Effector memory CD8-positive, alpha-beta T cell (primary cell): ENCODE measurements around the gene RAI14.

Experiments used
- ATAC-seq: fragments of 150-1000 bp; cut with Tn5 transposase; replicated peaks from 2 replicates; pipeline ENCODE4 v1.10.0; 2021; ENCODE audit warnings: mild to moderate bottlenecking, moderate library complexity
- DNase-seq, 3 experiments: peaks; one replicate each; pipeline ENCODE4 v3.0.0; 2021
- H3K27ac Mint-ChIP-seq, 2 donors: one replicate each; pipeline ENCODE4 v1.8.0; 2022; ENCODE audit warnings: mild to moderate bottlenecking in 2 of 2, mixed read lengths in 2 of 2, moderate library complexity in 2 of 2
- H3K27me3 Mint-ChIP-seq, 2 donors: one replicate each; pipeline ENCODE4 v1.8.0; 2022; ENCODE audit warnings: mixed read lengths in 2 of 2
- H3K36me3 Mint-ChIP-seq: one replicate; pipeline ENCODE4 v1.8.0; 2022; ENCODE audit warnings: mild to moderate bottlenecking, moderate library complexity, mixed read lengths; ENCODE audit not compliant: insufficient read depth
- H3K4me1 Mint-ChIP-seq, 2 donors: one replicate each; pipeline ENCODE4 v1.8.0; 2022; ENCODE audit warnings: low read depth in 2 of 2, mixed read lengths in 2 of 2
- H3K4me3 Mint-ChIP-seq, 2 donors: one replicate each; pipeline ENCODE4 v1.8.0; 2022; ENCODE audit warnings: mild to moderate bottlenecking in 2 of 2, mixed read lengths in 2 of 2, moderate library complexity in 2 of 2
- H3K9me3 Mint-ChIP-seq, 2 donors: one replicate each; pipeline ENCODE4 v1.8.0; 2022; ENCODE audit warnings: mixed read lengths in 2 of 2

The RAI14 gene

DNA sequence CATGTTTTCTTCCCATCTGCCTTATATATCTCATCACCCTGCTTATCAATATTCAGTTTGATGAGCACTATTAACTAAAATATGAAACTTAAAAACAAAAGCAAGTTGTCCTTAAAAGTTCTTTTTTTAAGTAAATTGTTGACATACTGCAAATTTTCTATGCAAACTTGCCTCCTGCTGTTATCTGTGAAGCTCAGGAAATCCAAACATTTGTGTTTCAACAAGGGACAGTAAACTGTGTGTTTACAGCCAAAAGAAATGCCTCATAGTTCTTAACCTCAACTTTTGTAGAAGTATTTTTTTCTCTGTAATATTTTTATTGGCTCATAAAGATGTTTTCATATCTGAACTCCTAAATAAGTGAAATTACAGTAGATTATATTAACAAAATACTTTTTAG is 175.2 kb downstream of the RAI14 start:
- Mint-ChIP-seq H3K36me3 (no peaks in the 10 kb centered on the region), H3K27me3 (peaks cover 0 to 20% of the 10 kb centered on the region in 2 donors), H3K9me3 (no peaks in the 10 kb centered on the region), H3K4me3 (no peak overlapping the region), H3K4me1 (no peaks in the 10 kb centered on the region), H3K27ac (no peak overlapping the region)
- ATAC-seq (no peak), DNase-seq (no peak)

- no peaks in the 10 kb centered on the region for H3K9me3 Mint-ChIP-seq
- H3K36me3 Mint-ChIP-seq, result peaks cover 8% of the 10 kb centered on the region
- H3K4me3 Mint-ChIP-seq, result no peak overlapping the region
- ATAC-seq (no peak), DNase-seq (no peak)
- no peak overlapping the region for H3K27ac Mint-ChIP-seq
- H3K4me1 Mint-ChIP-seq, result no peaks in the 10 kb centered on the region
- peaks cover 0 to 10% of the 10 kb centered on the region in 2 donors for H3K27me3 Mint-ChIP-seq
Measured at GRCh38 chr5:34832568-34832967, 176.4 kb downstream of the RAI14 start.

DNA sequence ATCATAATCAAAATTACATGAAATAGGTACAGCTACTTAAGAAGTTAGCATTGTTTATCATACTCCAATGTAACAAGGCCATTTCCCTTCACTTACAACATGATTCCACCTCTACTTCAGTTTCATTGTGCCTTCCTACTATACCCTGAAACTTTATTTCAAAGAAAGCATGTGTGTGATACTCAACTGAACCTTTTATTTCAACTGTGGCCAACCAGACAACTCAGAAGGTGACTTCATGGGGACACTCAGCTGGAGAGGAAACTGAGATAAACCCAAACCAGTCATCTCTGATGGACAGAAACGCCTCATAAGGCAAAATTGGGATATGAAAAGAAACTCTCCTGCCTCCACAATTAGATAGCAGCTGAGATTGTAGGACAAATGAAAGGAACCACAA is 177.0 kb downstream of the RAI14 start:
- Mint-ChIP-seq H3K27ac (no peak overlapping the region), H3K4me3 (no peak overlapping the region), H3K36me3 (peaks cover 8% of the 10 kb centered on the region), H3K9me3 (no peaks in the 10 kb centered on the region), H3K4me1 (no peaks in the 10 kb centered on the region), H3K27me3 (peaks cover 0 to 5% of the 10 kb centered on the region in 2 donors)
- no peak for DNase-seq
- no peak for ATAC-seq

DNA sequence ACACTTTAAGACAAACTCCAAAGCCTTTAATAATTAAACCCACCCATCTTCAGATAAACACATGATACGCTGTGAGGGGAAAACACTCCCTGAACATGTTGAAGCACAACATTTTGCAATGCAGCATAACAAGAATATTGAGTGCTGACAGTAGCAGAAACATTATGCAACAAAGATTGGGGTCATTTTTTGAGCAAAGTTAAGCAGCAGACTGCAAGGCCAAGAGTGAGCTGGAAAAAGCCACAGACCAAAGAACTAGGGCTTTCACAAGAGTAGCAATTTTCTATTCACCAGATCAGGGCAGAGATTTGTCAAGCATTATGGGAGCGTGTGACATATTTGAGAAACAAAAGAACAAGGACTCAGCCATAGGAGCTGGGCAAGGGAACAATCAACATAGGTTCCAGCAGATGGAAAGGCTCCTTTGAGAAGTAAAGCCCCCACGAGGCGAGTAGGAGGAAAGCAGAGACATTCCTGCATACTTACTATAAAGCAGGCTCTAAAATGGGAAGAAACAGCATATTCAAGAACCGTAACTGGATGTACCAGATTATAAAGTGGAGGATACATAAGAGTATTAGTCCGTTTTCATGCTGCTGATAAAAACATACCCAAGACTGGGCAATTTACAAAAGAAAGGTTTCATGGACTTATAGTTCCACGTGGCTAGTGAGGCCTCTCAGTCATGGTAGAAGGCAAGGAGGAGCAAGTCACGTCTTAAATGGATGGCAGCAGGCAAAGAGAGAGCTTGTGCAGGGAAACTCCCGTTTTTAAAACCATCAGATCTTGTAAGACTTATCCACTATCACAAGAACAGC is 178.1 kb downstream of the RAI14 start:
- peaks cover 14% of the 10 kb centered on the region for H3K36me3 Mint-ChIP-seq
- H3K9me3 Mint-ChIP-seq, result no peaks in the 10 kb centered on the region
- no peak overlapping the region for H3K27ac Mint-ChIP-seq
- no peak for DNase-seq
- H3K4me3 Mint-ChIP-seq, result no peak overlapping the region
- H3K4me1 Mint-ChIP-seq, result peaks cover 6 to 7% of the 10 kb centered on the region in 2 donors
- no peaks in the 10 kb centered on the region for H3K27me3 Mint-ChIP-seq
- no peak for ATAC-seq

DNA sequence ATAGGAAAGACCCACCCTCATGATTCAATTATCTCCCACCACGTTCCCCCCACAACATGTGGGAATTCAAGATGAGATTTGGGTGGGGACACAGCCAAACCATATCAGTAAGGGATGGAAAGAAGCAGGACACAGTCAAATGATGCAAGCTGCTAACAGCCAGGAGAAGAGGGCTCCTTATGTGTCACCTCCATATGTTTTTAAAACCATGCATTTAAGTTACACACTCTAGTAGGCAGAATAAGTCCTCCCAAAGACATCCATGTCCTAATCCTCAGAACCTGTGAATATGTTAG is 178.6 kb downstream of the RAI14 start:
- Mint-ChIP-seq H3K9me3 (no peaks in the 10 kb centered on the region), H3K4me3 (no peak overlapping the region), H3K36me3 (peaks cover 20% of the 10 kb centered on the region), H3K4me1 (peaks cover 9 to 10% of the 10 kb centered on the region in 2 donors), H3K27ac (no peak overlapping the region), H3K27me3 (no peaks in the 10 kb centered on the region)
- DNase-seq, result no peak
- no peak for ATAC-seq

GRCh38 chr5:34835664-34836063 is 179.5 kb downstream of the RAI14 start:
- H3K27ac Mint-ChIP-seq, result peak overlapping the region in 1 of 2 donors; percentile 98
- DNase-seq (no peak), ATAC-seq (no peak)
- H3K4me3 Mint-ChIP-seq, result no peak overlapping the region
- H3K9me3 Mint-ChIP-seq, result no peaks in the 10 kb centered on the region
- no peaks in the 10 kb centered on the region for H3K27me3 Mint-ChIP-seq
- H3K4me1 Mint-ChIP-seq, result peaks cover 9 to 10% of the 10 kb centered on the region in 2 donors
- H3K36me3 Mint-ChIP-seq, result peaks cover 21% of the 10 kb centered on the region

DNA sequence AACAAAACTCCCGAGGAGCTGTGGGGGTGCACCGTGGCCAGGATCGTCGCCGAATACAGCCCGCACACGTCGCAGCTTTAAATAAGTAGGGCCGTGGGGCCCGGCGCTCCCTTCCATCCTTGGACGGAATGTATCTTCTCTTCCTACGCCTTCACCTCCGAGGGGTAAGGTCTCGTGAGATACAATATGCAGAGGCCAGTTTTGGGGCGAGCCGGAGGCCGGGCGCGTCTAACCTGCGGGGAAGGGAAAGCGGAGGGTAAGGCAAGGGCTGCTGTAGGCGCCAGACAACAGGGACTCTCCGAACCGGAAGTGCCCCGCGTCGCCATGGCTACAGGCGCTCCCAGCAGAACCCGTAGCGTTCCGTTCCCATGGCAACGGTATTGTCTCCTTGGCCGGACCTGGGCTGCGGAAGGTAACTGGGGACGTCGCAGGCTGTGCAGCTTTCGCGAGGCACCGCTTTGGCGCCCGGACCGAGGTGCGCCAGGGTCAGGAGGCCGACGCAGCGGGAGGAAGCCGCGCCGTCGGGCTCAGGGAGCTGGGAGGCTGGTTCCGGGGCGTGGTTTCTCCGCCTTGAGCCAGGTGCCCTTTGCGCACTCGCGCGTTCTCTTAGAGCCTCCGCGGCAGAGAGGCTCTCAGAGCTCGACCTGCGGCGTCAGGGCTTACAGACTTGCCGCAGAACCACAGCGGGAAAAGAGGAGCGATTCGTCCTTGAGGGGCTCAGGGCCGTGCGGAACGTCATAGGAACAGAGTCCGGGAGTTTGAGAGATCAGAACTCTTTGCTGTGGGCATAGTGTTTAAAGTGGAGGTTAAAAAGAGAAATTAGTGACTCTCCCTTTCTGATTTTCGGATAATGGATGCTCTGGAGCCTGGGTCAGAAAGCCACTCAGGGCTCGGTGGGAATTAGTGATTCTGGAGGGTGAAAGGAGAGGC is 182.9 kb downstream of the RAI14 start, which contains the start of gene TTC23L:
Gene TTC23L (plus strand): TSS at position 380 of the 930 bp plus-strand sequence. CDS start 1,508 bp downstream, outside the sequence.
- peak; percentile 85 to 90 (median 88) for DNase-seq
- peaks cover 21% of the 10 kb centered on the region for H3K36me3 Mint-ChIP-seq
- no peaks in the 10 kb centered on the region for H3K9me3 Mint-ChIP-seq
- peak; percentile 91 for ATAC-seq
- H3K27ac Mint-ChIP-seq, result peak within 1 kb of the TSS; percentile 93 to 98
- peaks cover 9 to 10% of the 10 kb centered on the region in 2 donors for H3K4me1 Mint-ChIP-seq
- H3K27me3 Mint-ChIP-seq, result peaks cover 15 to 25% of the 10 kb centered on the region in 2 donors
- H3K4me3 Mint-ChIP-seq, result peak within 1 kb of the TSS; percentile 90

DNA sequence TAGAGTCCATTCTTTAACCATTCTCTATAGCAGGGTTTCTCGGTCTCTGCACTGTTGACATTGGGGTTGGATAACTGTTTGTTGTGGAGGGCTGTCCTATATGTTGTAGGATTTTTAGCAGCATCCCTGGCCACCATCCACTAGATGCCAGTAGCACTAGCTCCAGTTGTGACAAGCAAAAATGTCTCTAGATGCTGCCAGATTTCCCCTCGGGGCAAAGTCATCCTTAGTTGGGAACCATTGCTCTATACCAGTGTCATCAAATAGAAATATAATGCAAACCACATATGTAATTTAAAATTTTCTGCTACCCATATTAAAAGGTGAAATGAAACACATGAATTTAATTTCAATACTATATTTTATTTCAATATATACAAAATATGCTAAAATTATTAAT is 185.7 kb downstream of the RAI14 start:
- DNase-seq (no peak), ATAC-seq (no peak)
- H3K36me3 Mint-ChIP-seq, result peaks cover 17% of the 10 kb centered on the region
- H3K9me3 Mint-ChIP-seq, result no peaks in the 10 kb centered on the region
- peaks cover 9 to 10% of the 10 kb centered on the region in 2 donors for H3K4me1 Mint-ChIP-seq
- no peak overlapping the region for H3K27ac Mint-ChIP-seq
- peaks cover 31 to 41% of the 10 kb centered on the region in 2 donors for H3K27me3 Mint-ChIP-seq
- no peak overlapping the region for H3K4me3 Mint-ChIP-seq

- Mint-ChIP-seq H3K4me3 (no peak overlapping the region), H3K9me3 (no peaks in the 10 kb centered on the region), H3K4me1 (peaks cover 9 to 10% of the 10 kb centered on the region in 2 donors), H3K36me3 (peaks cover 13% of the 10 kb centered on the region), H3K27me3 (peaks cover 32 to 41% of the 10 kb centered on the region in 2 donors), H3K27ac (no peak overlapping the region)
- ATAC-seq, result no peak
- no peak for DNase-seq
Measured at GRCh38 chr5:34842554-34842953, 186.4 kb downstream of the RAI14 start.

GRCh38 chr5:34843497-34843896 is 187.4 kb downstream of the RAI14 start:
- H3K4me1 Mint-ChIP-seq, result peaks cover 6 to 9% of the 10 kb centered on the region in 2 donors
- ATAC-seq, result no peak
- no peak overlapping the region for H3K4me3 Mint-ChIP-seq
- H3K36me3 Mint-ChIP-seq, result peaks cover 13% of the 10 kb centered on the region
- no peak for DNase-seq
- H3K27ac Mint-ChIP-seq, result no peak overlapping the region
- H3K9me3 Mint-ChIP-seq, result no peaks in the 10 kb centered on the region
- peaks cover 36 to 46% of the 10 kb centered on the region in 2 donors for H3K27me3 Mint-ChIP-seq

DNA sequence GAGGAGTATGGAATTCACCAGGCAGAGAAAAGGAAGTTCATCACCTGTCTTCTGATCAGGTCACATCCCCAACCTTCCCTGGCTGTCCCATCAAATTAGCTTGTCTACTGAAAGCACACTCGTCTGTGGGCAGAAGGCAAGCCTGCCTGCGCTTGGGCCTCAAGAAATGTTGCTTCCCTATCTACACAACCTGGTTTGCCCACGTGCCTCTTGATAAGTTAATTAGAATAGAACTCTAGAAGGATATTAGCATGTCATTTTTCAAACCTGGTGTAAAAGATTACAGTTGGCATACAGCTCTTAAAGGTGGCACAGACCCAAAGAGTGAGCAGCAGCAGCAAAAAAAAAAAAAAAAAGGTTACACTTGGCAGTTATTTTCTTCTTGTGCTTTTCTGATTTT is 188.0 kb downstream of the RAI14 start:
- H3K4me3 Mint-ChIP-seq, result no peak overlapping the region
- H3K36me3 Mint-ChIP-seq, result peaks cover 8% of the 10 kb centered on the region
- no peak for ATAC-seq
- no peaks in the 10 kb centered on the region for H3K9me3 Mint-ChIP-seq
- DNase-seq, result no peak
- peaks cover 38 to 51% of the 10 kb centered on the region in 2 donors for H3K27me3 Mint-ChIP-seq
- no peak overlapping the region for H3K27ac Mint-ChIP-seq
- peaks cover 3% of the 10 kb centered on the region in 2 donors for H3K4me1 Mint-ChIP-seq

- Mint-ChIP-seq H3K4me1 (no peaks in the 10 kb centered on the region), H3K27me3 (peaks cover 44 to 58% of the 10 kb centered on the region in 2 donors), H3K27ac (no peak overlapping the region), H3K9me3 (no peaks in the 10 kb centered on the region), H3K4me3 (no peak overlapping the region), H3K36me3 (no peaks in the 10 kb centered on the region)
- ATAC-seq (no peak), DNase-seq (no peak)
Measured at GRCh38 chr5:34844999-34845398, 188.9 kb downstream of the RAI14 start.

GRCh38 chr5:34847056-34847455 is 190.9 kb downstream of the RAI14 start:
- DNase-seq, result no peak
- peaks cover 43 to 55% of the 10 kb centered on the region in 2 donors for H3K27me3 Mint-ChIP-seq
- H3K27ac Mint-ChIP-seq, result no peak overlapping the region
- H3K4me1 Mint-ChIP-seq, result no peaks in the 10 kb centered on the region
- no peak overlapping the region for H3K4me3 Mint-ChIP-seq
- no peaks in the 10 kb centered on the region for H3K9me3 Mint-ChIP-seq
- ATAC-seq, result no peak
- H3K36me3 Mint-ChIP-seq, result no peaks in the 10 kb centered on the region
